ENCODE results near the gene INSM1. TPM values are rescaled to one million over a fixed set of nuclear protein-coding genes. Genes with fewer than 3 reads are reported as not detected.

INSM1 gene
- total RNA-seq, 1 experiment from 2014 or later: 0.05 TPM

DNA sequence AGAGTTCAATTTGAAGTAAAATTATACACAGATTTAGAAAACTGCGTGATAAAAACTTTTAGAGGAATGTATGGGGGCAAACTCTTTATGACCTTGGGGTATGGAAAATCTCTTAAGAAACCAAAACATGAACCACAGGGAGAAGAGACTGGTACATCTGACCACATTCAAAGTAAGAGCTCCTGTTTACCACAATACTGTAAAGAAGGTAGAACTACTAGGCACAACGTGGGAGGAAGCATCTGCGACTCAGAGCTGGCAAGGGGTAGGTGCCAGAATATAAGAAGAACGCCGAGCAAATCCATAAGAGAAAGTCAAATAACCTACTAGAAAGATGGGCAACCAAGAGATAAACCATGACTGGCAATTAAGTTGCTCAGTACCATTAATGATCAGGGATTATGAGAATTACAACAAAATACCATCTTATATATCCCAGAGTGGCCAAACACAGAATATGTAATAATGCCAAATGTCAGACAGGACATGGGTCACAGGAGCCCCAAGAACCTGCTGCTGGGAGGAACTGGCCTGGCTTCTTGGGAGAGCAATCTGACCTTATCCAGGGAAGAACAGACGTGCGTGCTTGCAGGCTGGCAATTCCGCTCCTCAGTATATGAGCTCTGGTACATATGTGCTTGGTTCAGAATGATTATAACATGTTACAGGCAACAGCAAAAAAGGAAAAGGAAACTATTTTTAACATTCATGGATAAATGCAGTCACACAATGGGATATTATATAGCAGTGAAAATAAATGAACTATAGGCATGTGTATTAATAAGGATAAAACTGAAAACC is 50.2 kb downstream of the INSM1 start:
- BruUV-seq (replicated peaks): no TSS peak
- POLR2A ChIA-PET: no interaction called here

More for the DNA sequence above, 50.2 kb downstream of the INSM1 start:
- Histone ChIP-seq H3K27ac (ENCODE audit: low read length) (no peak overlapping the region), H3K4me1 (ENCODE audit: control insufficient read depth, insufficient read depth, low read length) (no peaks in the 10 kb centered on the region), H3K36me3 (ENCODE audit: control insufficient read depth, insufficient read depth, low read length) (no peaks in the 10 kb centered on the region), H3K27me3 (ENCODE audit: control insufficient read depth, insufficient read depth, low read length) (no peaks in the 10 kb centered on the region), H3K9me3 (ENCODE audit: control insufficient read depth, insufficient read depth, low read depth, low read length) (no peaks in the 10 kb centered on the region), H3K4me3 (ENCODE audit: low read depth in 2 of 2, low read length in 2 of 2) (no peak overlapping the region)
- CTCF ChIA-PET: no interaction called here
- TF ChIP-seq, protein P1, sequence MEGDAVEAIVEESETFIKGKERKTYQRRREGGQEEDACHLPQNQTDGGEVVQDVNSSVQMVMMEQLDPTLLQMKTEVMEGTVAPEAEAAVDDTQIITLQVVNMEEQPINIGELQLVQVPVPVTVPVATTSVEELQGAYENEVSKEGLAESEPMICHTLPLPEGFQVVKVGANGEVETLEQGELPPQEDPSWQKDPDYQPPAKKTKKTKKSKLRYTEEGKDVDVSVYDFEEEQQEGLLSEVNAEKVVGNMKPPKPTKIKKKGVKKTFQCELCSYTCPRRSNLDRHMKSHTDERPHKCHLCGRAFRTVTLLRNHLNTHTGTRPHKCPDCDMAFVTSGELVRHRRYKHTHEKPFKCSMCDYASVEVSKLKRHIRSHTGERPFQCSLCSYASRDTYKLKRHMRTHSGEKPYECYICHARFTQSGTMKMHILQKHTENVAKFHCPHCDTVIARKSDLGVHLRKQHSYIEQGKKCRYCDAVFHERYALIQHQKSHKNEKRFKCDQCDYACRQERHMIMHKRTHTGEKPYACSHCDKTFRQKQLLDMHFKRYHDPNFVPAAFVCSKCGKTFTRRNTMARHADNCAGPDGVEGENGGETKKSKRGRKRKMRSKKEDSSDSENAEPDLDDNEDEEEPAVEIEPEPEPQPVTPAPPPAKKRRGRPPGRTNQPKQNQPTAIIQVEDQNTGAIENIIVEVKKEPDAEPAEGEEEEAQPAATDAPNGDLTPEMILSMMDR (IDR thresholded peaks at IDR 0.05): no peak
- TF ChIP-seq, protein P2, sequence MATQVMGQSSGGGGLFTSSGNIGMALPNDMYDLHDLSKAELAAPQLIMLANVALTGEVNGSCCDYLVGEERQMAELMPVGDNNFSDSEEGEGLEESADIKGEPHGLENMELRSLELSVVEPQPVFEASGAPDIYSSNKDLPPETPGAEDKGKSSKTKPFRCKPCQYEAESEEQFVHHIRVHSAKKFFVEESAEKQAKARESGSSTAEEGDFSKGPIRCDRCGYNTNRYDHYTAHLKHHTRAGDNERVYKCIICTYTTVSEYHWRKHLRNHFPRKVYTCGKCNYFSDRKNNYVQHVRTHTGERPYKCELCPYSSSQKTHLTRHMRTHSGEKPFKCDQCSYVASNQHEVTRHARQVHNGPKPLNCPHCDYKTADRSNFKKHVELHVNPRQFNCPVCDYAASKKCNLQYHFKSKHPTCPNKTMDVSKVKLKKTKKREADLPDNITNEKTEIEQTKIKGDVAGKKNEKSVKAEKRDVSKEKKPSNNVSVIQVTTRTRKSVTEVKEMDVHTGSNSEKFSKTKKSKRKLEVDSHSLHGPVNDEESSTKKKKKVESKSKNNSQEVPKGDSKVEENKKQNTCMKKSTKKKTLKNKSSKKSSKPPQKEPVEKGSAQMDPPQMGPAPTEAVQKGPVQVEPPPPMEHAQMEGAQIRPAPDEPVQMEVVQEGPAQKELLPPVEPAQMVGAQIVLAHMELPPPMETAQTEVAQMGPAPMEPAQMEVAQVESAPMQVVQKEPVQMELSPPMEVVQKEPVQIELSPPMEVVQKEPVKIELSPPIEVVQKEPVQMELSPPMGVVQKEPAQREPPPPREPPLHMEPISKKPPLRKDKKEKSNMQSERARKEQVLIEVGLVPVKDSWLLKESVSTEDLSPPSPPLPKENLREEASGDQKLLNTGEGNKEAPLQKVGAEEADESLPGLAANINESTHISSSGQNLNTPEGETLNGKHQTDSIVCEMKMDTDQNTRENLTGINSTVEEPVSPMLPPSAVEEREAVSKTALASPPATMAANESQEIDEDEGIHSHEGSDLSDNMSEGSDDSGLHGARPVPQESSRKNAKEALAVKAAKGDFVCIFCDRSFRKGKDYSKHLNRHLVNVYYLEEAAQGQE (IDR thresholded peaks at IDR 0.05; ENCODE audit: insufficient read depth in 1 of 2, low read depth in 2 of 2, low read length in 1 of 2): no peak
- TF ChIP-seq TCF7L2 (IDR thresholded peaks at IDR 0.05; ENCODE audit: low read depth, low read length) (no peak), SIN3A (IDR thresholded peaks at IDR 0.05; ENCODE audit: borderline replicate concordance, insufficient read depth, low read depth, low read length) (no peak), POLR2AphosphoS5 (IDR thresholded peaks at IDR 0.05; ENCODE audit: low read depth, low read length) (no peak)
- in situ Hi-C loops (cut with HindIII; ENCODE audit: low pct_unique_long_range_greater_than_20kb, low sequenced_read_pairs): no loop called here
- intact Hi-C loops (cut with micrococcal nuclease; ENCODE audit: unreplicated experiment): no loop called here
- no peak for DNase-seq (ENCODE audit: low read depth, low spot score)
- no peak for ATAC-seq
